NCI-H2107 treated with DMSO at 0.1 percent for 48 hours (cell line): ENCODE results near the gene PSPN.

ENCODE experiments used
- DNase-seq: peaks from one replicate; lab custom pipeline; 2025; ENCODE audit not compliant: unreplicated experiment; lab: John Stamatoyannopoulos, UW

PSPN gene

GRCh38 chr19:6333439-6333838 is 42.3 kb downstream of the PSPN start, which contains the start of gene ACER1:
Gene ACER1, minus strand, starts transcription at chr19:6333612. Its CDS starts 61 bp downstream, at chr19:6333551.
- DNase-seq = no peak

- DNase-seq = no peak
These were observed 48.9 kb downstream of the PSPN start for GRCh38 chr19:6326815-6327214.

GRCh38 chr19:6325614-6326013 is 50.1 kb downstream of the PSPN start:
- no peak for DNase-seq
